Esophagus muscularis mucosa (tissue), 4 donors: ENCODE results near the gene GPC1.

Source experiments
- EP300 ChIP-seq: sonication (generic); formaldehyde crosslinking; IDR thresholded peaks from one replicate; pipeline ENCODE4 v1.6.1; 2017; ENCODE audit warnings: antibody characterized with exemption
- POLR2A ChIP-seq: fragments of 450-650 bp; IDR thresholded peaks from one replicate; pipeline ENCODE4 v1.6.1; 2017; ENCODE audit warnings: antibody characterized with exemption, moderate library complexity, mild to moderate bottlenecking, low read depth
- POLR2AphosphoS5 ChIP-seq, 2 donors: sonication (generic); formaldehyde crosslinking; IDR thresholded peaks; one replicate each; pipeline ENCODE4 v1.6.1; 2017; ENCODE audit warnings: antibody characterized with exemption in 2 of 2
- TF ChIP-seq, protein P1 (sequence below), 3 experiments: fragments of 200-600 bp in 2 of 3; fragments of 450-650 bp in 1 of 3; sonication (generic) in 2 of 3; IDR thresholded peaks; one replicate each; pipeline ENCODE4 v1.5.1; 2017 to 2019; ENCODE audit warnings: antibody characterized with exemption in 3 of 3, mild to moderate bottlenecking in 2 of 3, moderate library complexity in 1 of 3

DNA sequence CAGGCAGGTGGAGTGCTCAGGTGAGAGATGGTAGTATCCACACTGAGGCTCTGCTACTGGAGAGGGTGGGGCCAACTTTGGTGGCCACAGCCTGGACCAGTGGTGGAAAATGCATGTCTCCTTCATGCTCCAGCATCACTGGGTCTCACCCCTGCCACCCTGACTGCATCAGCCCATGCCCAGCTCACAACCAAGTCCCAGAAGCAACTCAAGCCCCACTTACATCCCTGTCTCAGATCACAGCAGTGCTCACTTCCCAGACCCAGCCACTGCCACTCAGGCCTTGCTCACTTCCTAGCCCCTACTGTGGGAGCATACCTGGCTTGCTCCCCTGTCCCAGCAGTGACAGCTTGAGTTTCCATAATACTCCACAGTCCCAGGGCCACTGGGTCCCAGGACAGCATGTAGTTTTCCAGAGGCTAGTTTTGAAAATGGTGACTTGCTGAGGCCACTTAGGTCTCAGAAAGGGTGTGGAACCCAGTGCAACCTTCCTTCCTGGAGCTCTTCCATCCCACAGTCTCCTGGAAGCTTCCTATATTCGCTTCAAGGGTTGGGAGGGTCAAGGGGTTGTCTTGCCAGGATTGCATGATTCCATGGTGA is 58.8 kb downstream of the GPC1 start:
- TF ChIP-seq, protein P1, sequence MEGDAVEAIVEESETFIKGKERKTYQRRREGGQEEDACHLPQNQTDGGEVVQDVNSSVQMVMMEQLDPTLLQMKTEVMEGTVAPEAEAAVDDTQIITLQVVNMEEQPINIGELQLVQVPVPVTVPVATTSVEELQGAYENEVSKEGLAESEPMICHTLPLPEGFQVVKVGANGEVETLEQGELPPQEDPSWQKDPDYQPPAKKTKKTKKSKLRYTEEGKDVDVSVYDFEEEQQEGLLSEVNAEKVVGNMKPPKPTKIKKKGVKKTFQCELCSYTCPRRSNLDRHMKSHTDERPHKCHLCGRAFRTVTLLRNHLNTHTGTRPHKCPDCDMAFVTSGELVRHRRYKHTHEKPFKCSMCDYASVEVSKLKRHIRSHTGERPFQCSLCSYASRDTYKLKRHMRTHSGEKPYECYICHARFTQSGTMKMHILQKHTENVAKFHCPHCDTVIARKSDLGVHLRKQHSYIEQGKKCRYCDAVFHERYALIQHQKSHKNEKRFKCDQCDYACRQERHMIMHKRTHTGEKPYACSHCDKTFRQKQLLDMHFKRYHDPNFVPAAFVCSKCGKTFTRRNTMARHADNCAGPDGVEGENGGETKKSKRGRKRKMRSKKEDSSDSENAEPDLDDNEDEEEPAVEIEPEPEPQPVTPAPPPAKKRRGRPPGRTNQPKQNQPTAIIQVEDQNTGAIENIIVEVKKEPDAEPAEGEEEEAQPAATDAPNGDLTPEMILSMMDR (IDR thresholded peaks at IDR 0.05): no peak
- TF ChIP-seq POLR2AphosphoS5 (IDR thresholded peaks at IDR 0.05) (no peak), POLR2A (no peak), EP300 (no peak)
